H1 (cell line): ENCODE data around the gene GH2. TPM values are rescaled to one million over a fixed set of nuclear protein-coding genes. Genes with fewer than 3 reads are reported as not detected.
A peak's percentile ranks its signal among the peaks of the same experiment; 100 is the strongest.
"Not testable (repeated sequence)": the region's sequence is repeated elsewhere in the genome, so short reads cannot be mapped to it uniquely, and the experiment has no call there.

ENCODE experiments used
- CTCF ChIA-PET: fragments of 300-600 bp; sonication (Branson Sonifier 250); formaldehyde crosslinking; loops from one replicate; lab custom pipeline; 2021; ENCODE audit not compliant: partially characterized antibody; lab: Charles Lee
- POLR2A ChIA-PET: fragments of 300-600 bp; sonication (Branson Sonifier 250); formaldehyde crosslinking; loops from one replicate; lab custom pipeline; 2021; ENCODE audit warnings: inconsistent platforms; ENCODE audit not compliant: partially characterized antibody; lab: Charles Lee
- DNase-seq, 2 experiments: peaks; one replicate each; pipeline versions ENCODE4 v3.0.0 to v3.0.0-alpha.2; 2010 to 2022; ENCODE audit warnings: low spot score in 2 of 2, low read depth in 1 of 2, mixed read lengths in 1 of 2
- FAIRE-seq: peaks from 2 replicates; lab custom pipeline; 2011; peaks lifted over from hg19 to GRCh38; lab: Jason Lieb, UNC
- H2AFZ ChIP-seq: 2 replicates; pipeline ENCODE4 v1.8.1; 2012; ENCODE audit warnings: low read length, inconsistent platforms
- H2AK5ac ChIP-seq: 2 replicates; pipeline ENCODE4 v1.6.1; 2013; ENCODE audit warnings: low read depth, low read length
- H2BK120ac ChIP-seq: replicated peaks from 2 replicates; pipeline ENCODE3; 2013; ENCODE audit warnings: low read depth, low read length, inconsistent platforms
- H2BK12ac ChIP-seq: 2 replicates; pipeline ENCODE4 v1.6.1; 2013; ENCODE audit warnings: low read depth, low read length
- H2BK15ac ChIP-seq: 2 replicates; pipeline ENCODE4 v1.6.1; 2013; ENCODE audit warnings: low read length
- H2BK20ac ChIP-seq: 2 replicates; pipeline ENCODE4 v1.6.1; 2013; ENCODE audit warnings: low read length
- H2BK5ac ChIP-seq: 2 replicates; pipeline ENCODE4 v1.6.1; 2013; ENCODE audit warnings: low read depth, low read length
- H3K14ac ChIP-seq: 2 replicates; pipeline ENCODE4 v1.6.1; 2013; ENCODE audit warnings: inconsistent platforms; ENCODE audit not compliant: insufficient read length
- H3K18ac ChIP-seq: 2 replicates; pipeline ENCODE4 v1.6.1; 2013; ENCODE audit warnings: low read length; ENCODE audit errors: extremely low read depth
- H3K23ac ChIP-seq: 2 replicates; pipeline ENCODE4 v1.6.1; 2013; ENCODE audit warnings: inconsistent platforms; ENCODE audit not compliant: insufficient read length
- H3K23me2 ChIP-seq: 2 replicates; pipeline ENCODE4 v1.6.1; 2013; ENCODE audit warnings: low read depth, low read length
- H3K27ac ChIP-seq: 2 replicates; pipeline ENCODE4 v1.6.1; 2011; ENCODE audit warnings: low read depth, low read length, inconsistent platforms
- H3K27me3 ChIP-seq, 4 experiments: replicated peaks in 1 of 4; 1 replicate in 1 of 4; 2 replicates in 3 of 4; pipeline versions ENCODE4 v1.6.1 to v1.8.1; 2011 to 2013; ENCODE audit warnings: low read length in 3 of 4, mild to moderate bottlenecking in 3 of 4, inconsistent platforms in 2 of 4, mixed read lengths in 2 of 4, moderate library complexity in 1 of 4; ENCODE audit not compliant: control insufficient read depth in 3 of 4, insufficient read depth in 3 of 4; ENCODE audit errors: extremely low read depth in 1 of 4
- H3K36me3 ChIP-seq, 4 experiments: 2 replicates each; pipeline versions ENCODE4 v1.6.1 to v1.8.1; 2011 to 2013; ENCODE audit warnings: mild to moderate bottlenecking in 4 of 4, low read length in 3 of 4, moderate library complexity in 2 of 4, control low read depth in 1 of 4, inconsistent platforms in 1 of 4; ENCODE audit not compliant: insufficient read depth in 4 of 4, control insufficient read depth in 2 of 4
- H3K4ac ChIP-seq: replicated peaks from 2 replicates; pipeline ENCODE3; 2013; ENCODE audit warnings: low read length, low read depth, mixed read lengths, inconsistent platforms; ENCODE audit not compliant: insufficient read length
- H3K4me1 ChIP-seq, 4 experiments: replicated peaks in 1 of 4; 1 replicate in 1 of 4; 2 replicates in 3 of 4; pipeline versions ENCODE4 v1.6.1 to v1.8.1; 2011 to 2013; ENCODE audit warnings: low read length in 3 of 4, inconsistent platforms in 2 of 4, mixed read lengths in 1 of 4; ENCODE audit not compliant: insufficient read depth in 4 of 4, control insufficient read depth in 3 of 4
- H3K4me2 ChIP-seq, 2 experiments: 2 replicates each; pipeline versions ENCODE4 v1.6.1 to v1.8.1; 2011 to 2013; ENCODE audit warnings: low read depth in 2 of 2, low read length in 2 of 2, control low read depth in 1 of 2, inconsistent platforms in 1 of 2, mild to moderate bottlenecking in 1 of 2; ENCODE audit not compliant: insufficient read depth in 1 of 2
- H3K4me3 ChIP-seq, 4 experiments: fragments of 200-600, 300-600 bp in 1 of 4; sonication (generic), shearing (Covaris generic), sonication (Bioruptor Twin) in 1 of 4; 2 replicates each; pipeline versions ENCODE4 v1.5.1 to v1.8.1; 2011 to 2016; ENCODE audit warnings: low read length in 4 of 4, low read depth in 3 of 4, control low read depth in 2 of 4, inconsistent platforms in 2 of 4, mild to moderate bottlenecking in 2 of 4, mixed read lengths in 1 of 4, moderate library complexity in 1 of 4; ENCODE audit not compliant: insufficient read depth in 2 of 4; ENCODE audit errors: extremely low read depth in 1 of 4
- H3K56ac ChIP-seq: replicated peaks from 2 replicates; pipeline ENCODE3; 2013; ENCODE audit warnings: low read depth, mild to moderate bottlenecking, mixed read lengths, low read length, inconsistent platforms; ENCODE audit not compliant: insufficient read length
- H3K79me1 ChIP-seq: 2 replicates; pipeline ENCODE4 v1.6.1; 2013; ENCODE audit warnings: low read depth, low read length, control low read depth
- H3K79me2 ChIP-seq, 2 experiments: 2 replicates each; pipeline versions ENCODE4 v1.6.1 to v1.8.1; 2012 to 2013; ENCODE audit warnings: low read length in 2 of 2, mild to moderate bottlenecking in 2 of 2, inconsistent platforms in 1 of 2; ENCODE audit not compliant: insufficient read depth in 2 of 2, control insufficient read depth in 1 of 2
- H3K9ac ChIP-seq, 4 experiments: replicated peaks in 1 of 4; 1 replicate in 1 of 4; 2 replicates in 3 of 4; pipeline versions ENCODE4 v1.6.1 to v1.8.1; 2011 to 2013; ENCODE audit warnings: low read depth in 3 of 4, low read length in 3 of 4, control low read depth in 2 of 4, mild to moderate bottlenecking in 2 of 4, moderate library complexity in 2 of 4, inconsistent platforms in 1 of 4; ENCODE audit errors: extremely low read depth in 1 of 4
- H3K9me3 ChIP-seq, 2 experiments: 2 replicates each; pipeline versions ENCODE4 v1.6.1 to v1.8.1; 2012 to 2013; ENCODE audit warnings: mild to moderate bottlenecking in 2 of 2, moderate library complexity in 2 of 2, control low read depth in 1 of 2, inconsistent platforms in 1 of 2, low read depth in 1 of 2, low read length in 1 of 2, mixed read lengths in 1 of 2; ENCODE audit not compliant: insufficient read depth in 2 of 2
- H4K20me1 ChIP-seq, 2 experiments: replicated peaks in 1 of 2; 2 replicates each; pipeline versions ENCODE3 to v1.8.1; 2011 to 2013; ENCODE audit warnings: inconsistent platforms in 2 of 2, low read length in 2 of 2, mild to moderate bottlenecking in 1 of 2; ENCODE audit not compliant: insufficient read depth in 2 of 2, control insufficient read depth in 1 of 2
- H4K5ac ChIP-seq: 2 replicates; pipeline ENCODE4 v1.6.1; 2013; ENCODE audit warnings: low read length, low read depth, mixed read lengths, inconsistent platforms; ENCODE audit not compliant: insufficient read length
- H4K8ac ChIP-seq: 2 replicates; pipeline ENCODE4 v1.8.0; 2013; ENCODE audit warnings: mild to moderate bottlenecking, moderate library complexity, low read length, inconsistent platforms; ENCODE audit not compliant: insufficient read depth; ENCODE audit errors: extremely low read depth
- H4K91ac ChIP-seq: replicated peaks from 2 replicates; pipeline ENCODE3; 2013; ENCODE audit warnings: low read length, mixed read lengths, inconsistent platforms; ENCODE audit not compliant: insufficient read length
- WGBS, 2 experiments: shearing (Covaris generic) in 1 of 2; methylation state at CpG; one replicate each; pipeline versions ENCODE4 v1.1.6 to v1.1.7; 2013 to 2015; ENCODE audit warnings: low lambda C conversion rate in 2 of 2, mixed read lengths in 2 of 2, inconsistent platforms in 1 of 2, low coverage in 1 of 2, missing lambda C conversion rate in 1 of 2; ENCODE audit not compliant: insufficient replicate concordance in 2 of 2, insufficient coverage in 1 of 2, insufficient read length in 1 of 2; ENCODE audit errors: extremely low coverage in 1 of 2, missing lambda C conversion rate in 1 of 2; 5-methylcytosine and 5-hydroxymethylcytosine counted together
- polyA plus RNA-seq, 7 experiments: library from polyadenylated mRNA; depleted of rRNA in 3 of 7; stranded (reverse) in 5 of 7; unstranded in 2 of 7; fragments of >200 nt in 5 of 7; fragments of 200-250 nt in 2 of 7; gene quantifications; 1 replicate in 5 of 7; 2 replicates in 1 of 7; 4 replicates in 1 of 7; pipeline versions ENCODE4 v1.2.1 to v1.2.3, GENCODE V29; 2011 to 2013; ENCODE audit warnings: missing spikeins in 2 of 7, mixed read lengths in 2 of 7
- total RNA-seq: library from RNA; stranded (reverse); fragmentation: NEBNext Ultra II Directional; extraction: Animal tissue kit (Norgen Biotek cat#: 25700); gene quantifications from 2 replicates; pipeline ENCODE4 v1.2.1, GENCODE V29; 2021

Gene GH2
- total and polyA plus RNA-seq, 2 of the 8 experiments (the other 6 are each of a cell fraction or from before 2014, with no cell fraction given) = 0.60 to 1.5 TPM

DNA sequence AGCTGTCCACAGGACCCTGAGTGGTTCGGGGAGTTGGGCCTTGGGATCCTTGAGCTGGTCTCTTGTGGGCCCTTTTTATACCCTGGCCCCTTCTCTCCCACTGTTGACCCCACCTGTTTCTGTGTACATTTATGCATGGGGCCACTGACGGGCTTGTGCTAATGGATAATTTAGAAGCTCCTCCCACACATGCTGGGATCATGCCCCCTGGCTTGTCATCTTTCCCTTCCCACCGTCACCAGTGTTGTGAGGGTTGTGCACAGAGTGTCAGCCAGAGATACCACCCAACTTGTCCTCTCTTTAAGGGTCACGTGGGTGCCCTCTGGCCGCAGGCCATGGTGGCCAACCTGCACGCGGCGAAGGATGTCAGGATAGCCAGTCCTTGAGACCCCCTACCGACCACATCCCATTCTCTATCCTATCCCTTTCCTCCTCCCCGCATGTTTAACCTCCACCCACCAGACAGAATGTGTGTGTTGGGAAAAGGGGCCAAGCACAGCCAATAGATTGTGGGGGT lies 37.1 kb upstream of the GH2 start, which contains the start of gene GH1:
Gene GH1, minus strand, starts transcription at position 51 of the 517 bp plus-strand sequence. CDS start 63 bp downstream, outside the sequence.
- not testable (repeated sequence) for H2BK5ac ChIP-seq, H3K23ac ChIP-seq, H3K4ac ChIP-seq, H4K91ac ChIP-seq, H2BK15ac ChIP-seq, H3K9me3 ChIP-seq, H3K79me2 ChIP-seq, H2AK5ac ChIP-seq, H3K9ac ChIP-seq, H3K27me3 ChIP-seq, H3K23me2 ChIP-seq, H3K14ac ChIP-seq, H3K4me1 ChIP-seq, H3K27ac ChIP-seq, H4K20me1 ChIP-seq, H3K56ac ChIP-seq, H2BK20ac ChIP-seq, FAIRE-seq, H3K36me3 ChIP-seq, H3K18ac ChIP-seq, DNase-seq, H3K79me1 ChIP-seq
- H2AFZ ChIP-seq = peak within 1 kb of the TSS; percentile 89
- H2BK12ac ChIP-seq = peak within 1 kb of the TSS; percentile 75; the same call in 1 of the 2 replicates
- peak within 1 kb of the TSS in 1 of 4 experiments; percentile 39; a peak in 3 of 8 replicates for H3K4me3 ChIP-seq
- H2BK120ac ChIP-seq = peak within 1 kb of the TSS; percentile 43
- 63% methylated on average over 9 of the region's 10 CpGs; no CpG with 5 or more reads in 1 of the 2 experiments for WGBS, 2 experiments
- ChIA-PET CTCF (interaction anchor here (0.7 to 11.2 kb wide), 50 partner anchors 8 to 316 kb away, joined by 3 to 270 read pairs (median 8); partner anchors contain the start of genes CD79B, CSHL1, GH2 and ICAM2), POLR2A (interaction anchor here (0.8 to 2.5 kb wide), 7 partner anchors 16 to 586 kb away, joined by 3 to 13 read pairs (median 4); no protein-coding TSS in a partner anchor)
- H4K8ac ChIP-seq = peak within 1 kb of the TSS; percentile 71; the same call in 1 of the 2 replicates
- peak within 1 kb of the TSS; percentile 42 to 58 for H3K4me2 ChIP-seq
- peak within 1 kb of the TSS; percentile 0 for H4K5ac ChIP-seq
